HG03558 (cell line): ENCODE results near the gene TARM1.
"Not testable (repeated sequence)": the region's sequence is repeated elsewhere in the genome, so short reads cannot be mapped to it uniquely, and the experiment has no call there.

Source experiments
- ATAC-seq: cut with Tn5 transposase; IDR thresholded peaks from one replicate; pipeline ENCODE4 v1.9.1; 2021; ENCODE audit warnings: moderate number of reproducible peaks; ENCODE audit not compliant: unreplicated experiment; ENCODE audit errors: extremely low read depth

Gene TARM1

GRCh38 chr19:54036542-54036941 is 44.6 kb downstream of the TARM1 start:
- not testable (repeated sequence) for ATAC-seq

- no peak for ATAC-seq
These were observed 45.7 kb downstream of the TARM1 start for GRCh38 chr19:54035215-54036178.

GRCh38 chr19:54030895-54031586 is 50.1 kb downstream of the TARM1 start:
- no peak for ATAC-seq

- no peak for ATAC-seq
These were observed 51.2 kb downstream of the TARM1 start for GRCh38 chr19:54029930-54030490.

- ATAC-seq: no peak
These were observed 51.9 kb downstream of the TARM1 start for GRCh38 chr19:54029301-54029700.

GRCh38 chr19:54026656-54027055 is 54.5 kb downstream of the TARM1 start:
- no peak for ATAC-seq

- no peak for ATAC-seq
These were observed 56.5 kb downstream of the TARM1 start for GRCh38 chr19:54024660-54025059.

GRCh38 chr19:54023191-54023590 is 58.0 kb downstream of the TARM1 start:
- no peak for ATAC-seq

- ATAC-seq: no peak
These were observed 59.2 kb downstream of the TARM1 start for GRCh38 chr19:54021932-54022331.

GRCh38 chr19:54021363-54021762 is 59.8 kb downstream of the TARM1 start:
- ATAC-seq: no peak
